Right lobe of liver (tissue), 6 donors: ENCODE measurements around the gene CACHD1. TPM values are rescaled to one million over a fixed set of nuclear protein-coding genes. Genes with fewer than 3 reads are reported as not detected.

Experiments used
- ATAC-seq, 4 donors: fragments of 200-7000 bp; cut with Tn5 transposase; one replicate each; pipeline ENCODE4 v1.9.1; 2020; ENCODE audit warnings: mild to moderate bottlenecking in 4 of 4, moderate library complexity in 4 of 4
- DNase-seq, 3 donors: peaks; one replicate each; pipeline ENCODE4 v3.0.0-alpha.2; 2020
- H3K27ac ChIP-seq, 3 donors: fragments of 200-600 bp; one replicate each; pipeline ENCODE4 v1.8.0; 2022
- H3K27me3 ChIP-seq, 2 donors: fragments of 200-600 bp; one replicate each; pipeline ENCODE4 v1.8.0; 2022
- H3K36me3 ChIP-seq, 4 donors: fragments of 200-600 bp; sonication (generic) in 1 of 4; one replicate each; pipeline versions ENCODE4 v1.5.1 to v1.8.0; 2017 to 2022; ENCODE audit warnings: control low read depth in 1 of 4
- H3K4me1 ChIP-seq, 4 donors: fragments of 200-600 bp; sonication (generic) in 1 of 4; one replicate each; pipeline versions ENCODE4 v1.5.1 to v1.8.0; 2017 to 2022; ENCODE audit warnings: control low read depth in 1 of 4
- H3K4me3 ChIP-seq, 3 donors: fragments of 200-600 bp; one replicate each; pipeline ENCODE4 v1.8.0; 2022
- H3K9me3 ChIP-seq, 4 donors: fragments of 200-600 bp; sonication (generic) in 1 of 4; one replicate each; pipeline versions ENCODE4 v1.5.1 to v1.8.0; 2017 to 2022; ENCODE audit warnings: control low read depth in 1 of 4
- CTCF ChIP-seq, 4 donors: fragments of 200-600 bp in 3 of 4; fragments of 450-650 bp in 1 of 4; IDR thresholded peaks; one replicate each; pipeline versions ENCODE4 v1.5.1 to v1.8.0; 2016 to 2022; ENCODE audit warnings: antibody characterized with exemption in 4 of 4, mild to moderate bottlenecking in 2 of 4
- POLR2A ChIP-seq: fragments of 450-650 bp; IDR thresholded peaks from one replicate; pipeline ENCODE4 v1.6.1; 2017; ENCODE audit warnings: antibody characterized with exemption, mild to moderate bottlenecking
- WGBS: methylation state at CpG from one replicate; pipeline ENCODE4 v1.1.6; 2018; ENCODE audit warnings: low coverage, low lambda C conversion rate; ENCODE audit not compliant: insufficient coverage; ENCODE audit errors: missing lambda C conversion rate; 5-methylcytosine and 5-hydroxymethylcytosine counted together
- intact Hi-C, 2 donors: fragments of 100-400 bp; cut with DNase I; formaldehyde crosslinking; loops; one replicate each; pipeline versions ENCODE4 v1.11.2 to v1.14.1; 2022
- total RNA-seq, 6 experiments: library from RNA; depleted of rRNA in 2 of 6; stranded (reverse); fragments of >200 nt in 2 of 6; fragmentation: NEBNext Ultra II Directional in 3 of 6; extraction: Animal tissue kit (Norgen Biotek cat#: 25700) in 3 of 6; gene quantifications; one replicate each; pipeline versions ENCODE4 v1.1.0 to v1.2.4, GENCODE V29; 2016 to 2023
- donor health status: DM: no; HTN: yes; CAD: no.
- donor health status: DM: no; HTN: no; CAD: no.
- donor health status: DM: no; HTN: no; CAD: no.
- donor health status: DM: no; HTN: yes; CAD: no.
- donor health status: DM: no; HTN: yes; CAD: no.

The CACHD1 gene
- total RNA-seq, 6 experiments from 2014 or later, result 0.59 to 3.0 (median 1.3) TPM

GRCh38 chr1:64595871-64596515, 126.1 kb downstream of the CACHD1 start:
- 67% methylated on average over 5 of the region's 5 CpGs for WGBS
- H3K9me3 ChIP-seq, result no peaks in the 10 kb centered on the region
- intact Hi-C loops, result no loop called here
- no peaks in the 10 kb centered on the region for H3K4me1 ChIP-seq
- ATAC-seq, result no peak
- H3K36me3 ChIP-seq, result no peaks in the 10 kb centered on the region
- no peaks in the 10 kb centered on the region for H3K27me3 ChIP-seq
- TF ChIP-seq CTCF (IDR thresholded peaks at IDR 0.05), result no peak
- TF ChIP-seq POLR2A, result no peak
- H3K27ac ChIP-seq, result no peak overlapping the region
- no peak for DNase-seq
- H3K4me3 ChIP-seq, result no peak overlapping the region

GRCh38 chr1:64597113-64597512, 127.2 kb downstream of the CACHD1 start:
- ATAC-seq (no peak), DNase-seq (no peak)
- WGBS, result 83% methylated on average over 4 of the region's 4 CpGs
- no peaks in the 10 kb centered on the region for H3K36me3 ChIP-seq
- no peak for TF ChIP-seq CTCF (IDR thresholded peaks at IDR 0.05)
- TF ChIP-seq POLR2A, result no peak
- H3K27me3 ChIP-seq, result no peaks in the 10 kb centered on the region
- H3K27ac ChIP-seq, result no peak overlapping the region
- intact Hi-C loops, result no loop called here
- no peak overlapping the region for H3K4me3 ChIP-seq
- H3K9me3 ChIP-seq, result no peaks in the 10 kb centered on the region
- no peaks in the 10 kb centered on the region for H3K4me1 ChIP-seq

GRCh38 chr1:64598100-64598571, 128.2 kb downstream of the CACHD1 start:
- ATAC-seq (no peak), DNase-seq (no peak)
- no peak for TF ChIP-seq POLR2A
- TF ChIP-seq CTCF (IDR thresholded peaks at IDR 0.05), result no peak
- H3K9me3 ChIP-seq, result no peaks in the 10 kb centered on the region
- H3K36me3 ChIP-seq, result no peaks in the 10 kb centered on the region
- no peak overlapping the region for H3K4me3 ChIP-seq
- no peaks in the 10 kb centered on the region for H3K27me3 ChIP-seq
- intact Hi-C loops, result no loop called here
- WGBS, result 76% methylated on average over 8 of the region's 8 CpGs
- no peaks in the 10 kb centered on the region for H3K4me1 ChIP-seq
- H3K27ac ChIP-seq, result no peak overlapping the region

- Histone ChIP-seq H3K4me3 (no peak overlapping the region), H3K27ac (no peak overlapping the region), H3K9me3 (no peaks in the 10 kb centered on the region), H3K4me1 (no peaks in the 10 kb centered on the region), H3K36me3 (no peaks in the 10 kb centered on the region), H3K27me3 (no peaks in the 10 kb centered on the region)
- ATAC-seq (no peak), DNase-seq (no peak)
- TF ChIP-seq POLR2A (no peak), CTCF (IDR thresholded peaks at IDR 0.05) (no peak)
- intact Hi-C loops, result no loop called here
- 65% methylated on average over 3 of the region's 3 CpGs for WGBS
Observed at GRCh38 chr1:64599242-64599641, 129.3 kb downstream of the CACHD1 start.
